Spinal cord (tissue), 10 donors: ENCODE data around the gene KDM2A. TPM values are rescaled to one million over a fixed set of nuclear protein-coding genes. Genes with fewer than 3 reads are reported as not detected.

Experiments
- DNase-seq, 6 donors: peaks; one replicate each; pipeline versions ENCODE4 v3.0.0 to v3.0.0-alpha.2; 2013 to 2015; ENCODE audit warnings: low spot score in 6 of 6, low read depth in 4 of 6
- H3K27ac ChIP-seq: one replicate; pipeline ENCODE4 v1.5.1; 2013; ENCODE audit warnings: low read depth, low read length, control low read depth
- H3K27me3 ChIP-seq: one replicate; pipeline ENCODE4 v1.6.1; 2013; ENCODE audit warnings: low read length; ENCODE audit not compliant: control insufficient read depth, insufficient read depth
- H3K36me3 ChIP-seq: one replicate; pipeline ENCODE4 v1.6.1; 2013; ENCODE audit warnings: low read length; ENCODE audit not compliant: control insufficient read depth, insufficient read depth
- H3K4me1 ChIP-seq: one replicate; pipeline ENCODE4 v1.6.1; 2013; ENCODE audit warnings: low read length; ENCODE audit not compliant: control insufficient read depth, insufficient read depth
- H3K4me3 ChIP-seq: one replicate; pipeline ENCODE4 v1.5.1; 2013; ENCODE audit warnings: low read depth, low read length, control low read depth
- H3K9me3 ChIP-seq: one replicate; pipeline ENCODE4 v1.6.1; 2013; ENCODE audit warnings: low read length; ENCODE audit not compliant: control insufficient read depth, insufficient read depth
- whole genome bisulfite sequencing: methylation state at CpG from one replicate; pipeline ENCODE4 v1.1.5; 2013; ENCODE audit warnings: missing lambda C conversion rate; ENCODE audit not compliant: insufficient coverage; 5-methylcytosine and 5-hydroxymethylcytosine counted together
- polyA plus RNA-seq, 2 donors: library from polyadenylated mRNA; unstranded; fragments of 120-200 nt; gene quantifications; one replicate each; pipeline ENCODE4 v1.2.1, GENCODE V29; 2013; ENCODE audit not compliant: insufficient read length in 2 of 2
- total RNA-seq, 2 donors: library from RNA; depleted of rRNA in 1 of 2; stranded (reverse); fragments of 120-200 nt in 1 of 2; fragments of >200 nt in 1 of 2; gene quantifications; one replicate each; pipeline versions ENCODE4 v1.2.3 to v1.2.4, GENCODE V29; 2013 to 2014
- donor health status: healthy.

Gene KDM2A
- total and polyA plus RNA-seq, 4 donors: 46.3 to 71.5 (median 57.3) TPM

GRCh38 chr11:67268081-67268961 lies 149.3 kb downstream of the KDM2A start:
- H3K9me3 ChIP-seq: no peaks in the 10 kb centered on the region
- WGBS: 60% methylated on average over 14 of the region's 21 CpGs
- peaks cover 48% of the 10 kb centered on the region for H3K36me3 ChIP-seq
- H3K27ac ChIP-seq: no peak overlapping the region
- H3K27me3 ChIP-seq: no peaks in the 10 kb centered on the region
- peaks cover 72% of the 10 kb centered on the region for H3K4me1 ChIP-seq
- peak overlapping the region; percentile 70 for H3K4me3 ChIP-seq
- no peak for DNase-seq

- no peak overlapping the region for H3K27ac ChIP-seq
- H3K27me3 ChIP-seq: no peaks in the 10 kb centered on the region
- 87% methylated on average over 13 of the region's 13 CpGs for WGBS
- peaks cover 77% of the 10 kb centered on the region for H3K4me1 ChIP-seq
- H3K9me3 ChIP-seq: no peaks in the 10 kb centered on the region
- no peak overlapping the region for H3K4me3 ChIP-seq
- DNase-seq: no peak
- H3K36me3 ChIP-seq: peaks cover 53% of the 10 kb centered on the region
These were observed 149.9 kb downstream of the KDM2A start for GRCh38 chr11:67268962-67269268.

GRCh38 chr11:67269401-67270255 lies 150.6 kb downstream of the KDM2A start:
- Histone ChIP-seq H3K4me1 (peaks cover 84% of the 10 kb centered on the region), H3K27ac (peak overlapping the region; percentile 42), H3K9me3 (no peaks in the 10 kb centered on the region), H3K4me3 (peak overlapping the region; percentile 21), H3K36me3 (peaks cover 59% of the 10 kb centered on the region), H3K27me3 (no peaks in the 10 kb centered on the region)
- 20% methylated on average over 9 of the region's 15 CpGs for WGBS
- DNase-seq: peak in 2 of 6 donors; percentile 68 to 93

- Histone ChIP-seq H3K4me1 (peaks cover 92% of the 10 kb centered on the region), H3K27ac (peak overlapping the region; percentile 42)
- peak in 2 of 6 donors; percentile 69 to 91 for DNase-seq
These were observed 151.5 kb downstream of the KDM2A start for GRCh38 chr11:67270256-67271204.

GRCh38 chr11:67271205-67271540 lies 152.1 kb downstream of the KDM2A start:
- Histone ChIP-seq H3K4me3 (no peak overlapping the region), H3K27me3 (no peaks in the 10 kb centered on the region), H3K36me3 (peaks cover 74% of the 10 kb centered on the region), H3K9me3 (no peaks in the 10 kb centered on the region), H3K4me1 (peaks cover 92% of the 10 kb centered on the region), H3K27ac (no peak overlapping the region)
- WGBS: 60% methylated on average over 5 of the region's 5 CpGs
- DNase-seq: no peak

More at GRCh38 chr11:67270256-67271204, 151.5 kb downstream of the KDM2A start:
- 22% methylated on average over 27 of the region's 28 CpGs for WGBS
- H3K9me3 ChIP-seq: no peaks in the 10 kb centered on the region
- H3K27me3 ChIP-seq: no peaks in the 10 kb centered on the region
- H3K36me3 ChIP-seq: peaks cover 68% of the 10 kb centered on the region
- H3K4me3 ChIP-seq: peak overlapping the region; percentile 21

- H3K27me3 ChIP-seq: no peaks in the 10 kb centered on the region
- no peaks in the 10 kb centered on the region for H3K9me3 ChIP-seq
- 63% methylated on average over 19 of the region's 19 CpGs for WGBS
- H3K4me3 ChIP-seq: no peak overlapping the region
- peak in 1 of 6 donors; percentile 54 for DNase-seq
- peaks cover 75% of the 10 kb centered on the region for H3K36me3 ChIP-seq
- H3K27ac ChIP-seq: peak overlapping the region; percentile 52
- H3K4me1 ChIP-seq: peaks cover 98% of the 10 kb centered on the region
These were observed 152.7 kb downstream of the KDM2A start for GRCh38 chr11:67271541-67272284.

- H3K4me1 ChIP-seq: peaks cover 99% of the 10 kb centered on the region
- no peak for DNase-seq
- H3K4me3 ChIP-seq: no peak overlapping the region
- H3K9me3 ChIP-seq: no peaks in the 10 kb centered on the region
- H3K27ac ChIP-seq: peak overlapping the region; percentile 52
- peaks cover 77% of the 10 kb centered on the region for H3K36me3 ChIP-seq
- no peaks in the 10 kb centered on the region for H3K27me3 ChIP-seq
- 82% methylated on average over 23 of the region's 23 CpGs for whole genome bisulfite sequencing
These were observed 153.5 kb downstream of the KDM2A start for GRCh38 chr11:67272327-67273259.

GRCh38 chr11:67273260-67273990 lies 154.4 kb downstream of the KDM2A start:
- H3K36me3 ChIP-seq: peaks cover 77% of the 10 kb centered on the region
- H3K27ac ChIP-seq: no peak overlapping the region
- H3K27me3 ChIP-seq: no peaks in the 10 kb centered on the region
- no peak overlapping the region for H3K4me3 ChIP-seq
- DNase-seq: no peak
- H3K9me3 ChIP-seq: no peaks in the 10 kb centered on the region
- H3K4me1 ChIP-seq: peaks cover 98% of the 10 kb centered on the region
- WGBS: 76% methylated on average over 13 of the region's 14 CpGs
